HEK293 (cell line): Measurements from ENCODE around the gene FAM168A.

Experiments
- CTCF ChIA-PET: fragments of 350-600 bp; formaldehyde crosslinking; extraction: SDS; loops from one replicate; lab custom pipeline; 2021; ENCODE audit warnings: antibody characterized with exemption; lab: Yijun Ruan, JAX
- POLR2A ChIA-PET: fragments of 300-600 bp; formaldehyde crosslinking; extraction: SDS; loops from one replicate; lab custom pipeline; 2020; ENCODE audit warnings: antibody characterized with exemption, inconsistent platforms; lab: Yijun Ruan, JAX
- H3K27ac ChIP-seq: fragments of 200-500 bp; sonication (Bioruptor generic); 2 replicates; pipeline ENCODE4 v1.5.1; 2014; ENCODE audit warnings: low read depth, low read length, control low read depth, inconsistent platforms; ENCODE audit errors: extremely low read depth
- H3K36me3 ChIP-seq, 2 experiments: fragments of 200-500 bp in 1 of 2; sonication (Bioruptor generic) in 1 of 2; 1 replicate in 1 of 2; 2 replicates in 1 of 2; pipeline ENCODE4 v1.5.1; 2014 to 2017; ENCODE audit warnings: inconsistent platforms in 2 of 2, low read length in 2 of 2; ENCODE audit not compliant: control insufficient read depth in 2 of 2, insufficient read depth in 1 of 2
- H3K4me1 ChIP-seq: fragments of 200-500 bp; sonication (Bioruptor generic); 2 replicates; pipeline ENCODE4 v1.5.1; 2014; ENCODE audit warnings: mild to moderate bottlenecking, low read length, inconsistent platforms; ENCODE audit not compliant: control insufficient read depth, insufficient read depth
- H3K4me3 ChIP-seq: 2 replicates; pipeline ENCODE4 v1.5.1; 2011; ENCODE audit warnings: low read depth, mild to moderate bottlenecking, control low read depth, low read length, moderate library complexity
- H3K9me3 ChIP-seq: fragments of 200-500 bp; sonication (Bioruptor generic); 2 replicates; pipeline ENCODE4 v1.5.1; 2014; ENCODE audit warnings: low read depth, low read length, inconsistent platforms; ENCODE audit not compliant: control insufficient read depth, insufficient read depth
- AEBP2 ChIP-seq: fragments of 450-650 bp; formaldehyde crosslinking; IDR thresholded peaks from 2 replicates; pipeline ENCODE4 v1.5.1; 2016; ENCODE audit warnings: missing biosample characterization, missing genetic modification characterization, borderline replicate concordance
- KLF7 ChIP-seq: fragments of 450-650 bp; formaldehyde crosslinking; IDR thresholded peaks from 2 replicates; pipeline ENCODE4 v1.5.1; 2016; ENCODE audit warnings: missing biosample characterization, missing genetic modification characterization, borderline replicate concordance
- SETDB1 ChIP-seq: IDR thresholded peaks from one replicate; pipeline ENCODE4 v1.6.1; 2017; ENCODE audit warnings: mild to moderate bottlenecking, low read length, moderate library complexity, mixed read lengths; ENCODE audit not compliant: insufficient read length
- SP7 ChIP-seq: fragments of 450-650 bp; formaldehyde crosslinking; IDR thresholded peaks from 2 replicates; pipeline ENCODE4 v1.5.1; 2016; ENCODE audit warnings: missing biosample characterization, missing genetic modification characterization
- WT1 ChIP-seq: fragments of 450-650 bp; formaldehyde crosslinking; IDR thresholded peaks from 2 replicates; pipeline ENCODE4 v1.5.1; 2016; ENCODE audit warnings: missing biosample characterization, missing genetic modification characterization
- ZBTB49 ChIP-seq: fragments of 450-650 bp; formaldehyde crosslinking; IDR thresholded peaks from 2 replicates; pipeline ENCODE4 v1.5.1; 2016; ENCODE audit warnings: missing biosample characterization, missing genetic modification characterization, low read depth
- ZBTB6 ChIP-seq: fragments of 450-650 bp; formaldehyde crosslinking; IDR thresholded peaks from 2 replicates; pipeline ENCODE4 v1.5.1; 2017; ENCODE audit warnings: missing biosample characterization, missing genetic modification characterization
- ZNF280D ChIP-seq: fragments of 450-650 bp; formaldehyde crosslinking; IDR thresholded peaks from 2 replicates; pipeline ENCODE4 v1.5.1; 2016; ENCODE audit warnings: missing biosample characterization, missing genetic modification characterization
- ZNF354C ChIP-seq: fragments of 450-650 bp; formaldehyde crosslinking; IDR thresholded peaks from 2 replicates; pipeline ENCODE4 v1.5.1; 2016; ENCODE audit warnings: missing biosample characterization, missing genetic modification characterization, low read depth, borderline replicate concordance
- ZNF571 ChIP-seq: fragments of 450-650 bp; formaldehyde crosslinking; IDR thresholded peaks from 2 replicates; pipeline ENCODE4 v1.5.0; 2017; ENCODE audit warnings: missing biosample characterization, missing genetic modification characterization
- ZNF596 ChIP-seq: fragments of 450-650 bp; IDR thresholded peaks from 2 replicates; pipeline ENCODE4 v1.5.0; 2018; ENCODE audit warnings: missing biosample characterization, mild to moderate bottlenecking, missing genetic modification characterization, moderate library complexity
- ZNF768 ChIP-seq: fragments of 450-650 bp; formaldehyde crosslinking; IDR thresholded peaks from 2 replicates; pipeline ENCODE4 v1.5.1; 2018; ENCODE audit warnings: missing biosample characterization, mild to moderate bottlenecking, missing genetic modification characterization
- ZXDB ChIP-seq: fragments of 450-650 bp; formaldehyde crosslinking; IDR thresholded peaks from 2 replicates; pipeline ENCODE4 v1.5.1; 2016; ENCODE audit warnings: missing biosample characterization, missing genetic modification characterization

Gene FAM168A

GRCh38 chr11:73379189-73379880 lies 218.6 kb downstream of the FAM168A start:
- H3K27ac ChIP-seq, result no peak overlapping the region
- TF ChIP-seq ZNF571 (tag by site-specific recombination) (no peak), AEBP2 (tag by site-specific recombination) (no peak), ZBTB49 (tag by site-specific recombination) (no peak), ZNF280D (tag by site-specific recombination) (no peak), ZBTB6 (tag by site-specific recombination) (no peak), SP7 (tag by site-specific recombination) (no peak)
- peaks cover 4% of the 10 kb centered on the region; the same call in 1 of the 2 replicates for H3K4me1 ChIP-seq
- peaks cover 0 to under 1% of the 10 kb centered on the region in 2 experiments; a peak in 1 of 3 replicates for H3K36me3 ChIP-seq
- H3K4me3 ChIP-seq, result no peak overlapping the region
- ChIA-PET POLR2A (interaction anchor here (0.6 to 0.9 kb wide), 2 partner anchors 27 to 28 kb away, joined by 3 read pairs; no protein-coding TSS in a partner anchor), CTCF (interaction anchor here (0.6 to 1.7 kb wide), 4 partner anchors 28 to 281 kb away, joined by 3 to 8 read pairs (median 4); no protein-coding TSS in a partner anchor)
- H3K9me3 ChIP-seq, result no peaks in the 10 kb centered on the region

GRCh38 chr11:73376803-73377629 lies 220.9 kb downstream of the FAM168A start:
- Histone ChIP-seq H3K27ac (peak overlapping the region; percentile 64; the same call in 1 of the 2 replicates), H3K4me3 (peak overlapping the region; percentile 82), H3K36me3 (no peaks in the 10 kb centered on the region), H3K9me3 (no peaks in the 10 kb centered on the region), H3K4me1 (no peaks in the 10 kb centered on the region)
- POLR2A ChIA-PET, result interaction anchor here (0.8 to 1.7 kb wide), 3 partner anchors 16 to 70 kb away, joined by 3 to 8 read pairs (median 6); partner anchors contain the start of gene ARHGEF17
- CTCF ChIA-PET, result interaction anchor here (0.6 to 1.4 kb wide), 4 partner anchors 8 to 82 kb away, joined by 3 to 5 read pairs (median 3); no protein-coding TSS in a partner anchor
- TF ChIP-seq ZXDB (tag by site-specific recombination) (peak; percentile 70), ZNF354C (tag by site-specific recombination) (no peak), ZNF768 (tag by site-specific recombination) (no peak), ZBTB49 (tag by site-specific recombination) (no peak), KLF7 (tag by site-specific recombination) (peak; percentile 37; the same call in 1 of the 2 replicates), WT1 (peak; percentile 55), ZNF280D (tag by site-specific recombination) (peak; percentile 83; the same call in 1 of the 2 replicates), ZNF596 (tag by site-specific recombination) (no peak), SETDB1 (no peak)
